Stimulated activated CD4-positive, alpha-beta T cell treated with anti-CD3 and anti-CD28 coated beads, Interleukin-12 subunit alpha, Interleukin-12 subunit beta, amount 100 ng/mL, for 24 hours (primary cell): ENCODE measurements around the gene PVR.
"Not testable (repeated sequence)": the region's sequence is repeated elsewhere in the genome, so short reads cannot be mapped to it uniquely, and the experiment has no call there.

Experiments used
- DNase-seq, 2 experiments: peaks; one replicate each; pipeline ENCODE4 v3.0.0-alpha.2; 2020; ENCODE audit warnings: low read depth in 2 of 2

PVR gene

DNA sequence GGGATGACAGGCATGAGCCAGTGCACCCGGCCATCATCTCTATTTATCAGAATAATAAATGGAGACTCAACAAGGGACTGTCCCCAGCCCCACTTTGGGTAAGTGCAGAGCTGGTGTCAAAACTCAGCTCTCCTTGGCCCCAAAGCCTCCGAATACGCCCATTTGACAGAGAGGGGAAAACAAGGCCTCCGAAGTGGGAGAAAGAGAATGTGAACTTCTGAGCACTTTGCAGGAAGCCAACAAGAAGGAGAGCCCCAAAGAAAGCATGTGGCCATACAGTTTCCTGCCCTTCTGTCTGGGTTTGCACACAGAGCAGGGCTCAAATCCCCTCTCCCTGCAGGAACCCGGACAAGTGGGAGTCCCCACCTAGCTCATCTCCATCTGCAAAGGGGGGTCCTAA is 56.8 kb downstream of the PVR start:
- DNase-seq: no peak

DNA sequence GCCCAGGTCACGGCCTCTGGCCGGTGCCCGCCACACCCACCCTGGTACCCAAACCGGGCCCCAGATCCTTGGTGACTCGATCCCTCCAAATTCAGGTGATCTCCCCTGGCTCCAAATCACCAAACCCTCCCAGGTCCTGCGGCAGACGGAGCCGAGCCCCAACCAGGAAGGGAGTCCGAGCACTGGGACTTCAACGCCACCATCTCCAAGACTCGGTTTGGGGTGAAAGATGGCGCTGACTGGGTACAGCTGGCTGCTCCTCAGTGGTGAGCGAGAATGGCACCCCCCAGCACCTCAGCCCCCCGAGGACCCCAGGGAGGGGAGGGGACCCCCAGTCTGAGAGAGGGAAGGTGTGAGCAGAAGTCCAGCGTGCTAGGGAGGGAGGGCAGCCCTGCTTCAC is 57.5 kb downstream of the PVR start:
- DNase-seq: no peak

DNA sequence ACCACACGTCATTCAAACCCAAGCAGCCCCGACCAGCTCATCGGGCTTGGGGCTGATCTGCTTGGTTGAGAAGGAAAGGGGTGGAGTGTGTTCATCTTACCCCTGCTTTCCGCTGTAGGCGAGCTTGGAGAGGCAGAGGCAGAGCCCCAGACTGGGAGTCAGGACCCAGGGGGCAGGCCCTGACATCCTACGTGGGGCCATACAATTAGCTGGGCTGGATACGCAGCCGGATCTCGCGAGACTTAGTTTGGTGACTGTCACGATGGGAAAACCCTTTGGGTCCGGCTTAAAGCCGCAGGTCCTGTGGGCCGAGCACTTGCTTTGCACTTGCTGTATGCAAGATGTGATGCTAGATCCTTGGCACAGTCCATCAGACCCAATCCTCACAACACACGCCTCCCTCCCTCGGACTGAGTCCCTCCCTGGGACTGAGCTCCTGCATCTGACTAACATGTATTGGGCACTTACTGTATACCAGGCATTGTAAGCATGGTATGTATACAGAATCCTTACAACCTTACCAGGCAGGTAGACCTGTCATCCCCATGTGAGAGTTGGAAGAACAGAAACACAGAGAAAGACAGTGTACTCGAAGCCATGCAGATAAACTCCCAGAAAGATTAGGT is 59.0 kb downstream of the PVR start:
- DNase-seq: no peak

DNA sequence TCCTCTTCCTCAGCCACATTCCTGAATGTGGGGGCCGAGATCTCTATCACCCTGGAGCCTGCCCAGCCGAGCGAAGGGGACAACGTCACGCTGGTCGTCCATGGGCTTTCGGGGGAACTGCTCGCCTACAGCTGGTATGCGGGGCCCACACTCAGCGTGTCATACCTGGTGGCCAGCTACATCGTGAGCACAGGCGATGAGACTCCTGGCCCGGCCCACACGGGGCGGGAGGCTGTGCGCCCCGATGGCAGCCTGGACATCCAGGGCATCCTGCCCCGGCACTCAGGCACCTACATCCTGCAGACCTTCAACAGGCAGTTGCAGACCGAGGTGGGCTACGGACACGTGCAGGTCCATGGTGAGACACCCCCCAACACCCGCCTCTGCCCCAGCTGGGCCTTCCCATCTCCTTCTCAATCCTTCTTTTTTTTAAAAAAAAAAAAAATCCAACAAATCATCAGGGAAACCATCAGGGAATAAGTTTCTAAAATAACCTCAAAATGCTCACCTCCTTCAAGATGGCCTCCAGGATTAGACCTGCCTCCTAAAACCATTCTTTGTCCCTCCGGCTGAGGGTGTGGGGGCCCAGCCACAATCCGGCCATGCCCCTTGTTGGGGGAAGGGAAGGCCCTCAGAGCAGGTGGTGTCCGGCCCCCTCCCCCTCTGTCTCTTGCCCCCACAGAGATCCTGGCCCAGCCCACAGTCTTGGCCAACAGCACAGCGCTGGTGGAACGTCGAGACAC is 59.8 kb downstream of the PVR start:
- no peak for DNase-seq

DNA sequence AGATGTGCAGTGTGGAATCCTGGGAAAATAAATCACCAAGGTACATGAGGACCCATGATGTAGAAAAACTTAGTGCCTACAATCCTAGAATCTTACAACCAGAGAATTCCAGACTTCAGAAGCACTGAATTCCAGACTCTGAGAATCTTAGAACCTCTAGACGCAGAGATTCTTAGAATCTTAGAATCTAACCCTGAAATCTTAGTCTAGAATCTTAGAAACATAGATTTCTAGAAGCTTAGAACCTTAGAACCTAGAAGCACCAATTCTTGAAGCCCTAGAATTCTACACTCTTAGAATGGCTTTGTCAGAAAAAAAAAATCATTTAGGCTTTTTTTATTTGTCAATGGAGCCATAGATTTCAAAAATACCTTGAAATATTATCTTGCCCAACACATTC is 61.3 kb downstream of the PVR start:
- DNase-seq: no peak

DNA sequence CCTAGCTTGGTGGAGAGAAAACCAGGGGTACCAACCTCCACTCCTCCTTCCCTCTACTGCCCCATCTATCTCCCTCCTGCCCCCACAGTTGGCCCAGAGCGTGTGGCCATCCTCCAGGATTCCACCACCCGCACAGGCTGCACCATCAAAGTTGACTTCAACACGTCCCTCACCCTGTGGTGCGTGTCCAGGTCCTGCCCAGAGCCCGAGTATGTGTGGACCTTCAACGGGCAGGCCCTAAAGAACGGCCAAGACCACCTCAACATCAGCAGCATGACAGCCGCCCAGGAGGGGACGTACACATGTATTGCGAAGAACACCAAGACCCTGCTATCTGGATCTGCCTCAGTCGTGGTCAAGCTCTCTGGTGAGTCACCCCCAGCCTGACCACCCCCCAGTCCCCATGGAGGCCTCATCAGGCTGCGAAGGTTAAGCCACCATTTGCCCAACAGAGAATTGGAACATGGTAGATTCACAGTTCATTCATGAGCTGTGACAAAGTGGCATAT is 61.8 kb downstream of the PVR start:
- no peak for DNase-seq

DNA sequence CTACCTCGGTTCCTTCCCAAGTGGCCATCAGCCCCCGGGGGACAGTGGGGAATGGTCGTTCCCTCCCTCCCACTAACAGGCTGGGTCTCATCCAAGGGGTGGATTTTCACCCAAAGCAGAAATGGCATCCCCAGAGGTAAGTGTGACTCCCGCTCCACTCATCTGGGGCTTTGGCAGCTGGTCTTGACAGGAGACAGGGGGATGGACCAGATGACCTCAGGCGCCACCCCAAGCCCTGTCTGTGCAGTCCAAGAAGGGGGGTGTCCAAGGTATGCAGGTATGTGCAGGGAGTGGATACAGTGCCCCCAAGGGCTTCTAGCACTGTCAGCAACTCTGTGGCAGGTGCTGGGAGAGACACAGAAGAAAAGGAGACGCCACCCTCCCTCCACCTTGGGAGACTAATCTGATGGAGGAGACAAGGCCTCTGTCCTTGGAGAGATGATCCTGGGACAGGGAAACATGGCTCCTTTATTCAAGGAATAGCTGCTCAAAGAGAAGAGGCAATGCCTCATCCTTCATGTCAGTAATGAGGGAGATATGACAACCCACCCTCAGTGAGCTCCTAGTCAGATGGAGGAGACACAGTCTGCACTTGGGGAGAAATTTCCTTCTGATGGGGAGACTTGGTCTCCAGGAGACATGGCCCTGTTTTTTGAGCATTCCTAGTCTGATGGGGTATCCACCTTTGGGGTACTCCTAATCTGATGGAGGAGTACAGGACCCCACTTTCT is 63.0 kb downstream of the PVR start:
- DNase-seq: no peak

DNA sequence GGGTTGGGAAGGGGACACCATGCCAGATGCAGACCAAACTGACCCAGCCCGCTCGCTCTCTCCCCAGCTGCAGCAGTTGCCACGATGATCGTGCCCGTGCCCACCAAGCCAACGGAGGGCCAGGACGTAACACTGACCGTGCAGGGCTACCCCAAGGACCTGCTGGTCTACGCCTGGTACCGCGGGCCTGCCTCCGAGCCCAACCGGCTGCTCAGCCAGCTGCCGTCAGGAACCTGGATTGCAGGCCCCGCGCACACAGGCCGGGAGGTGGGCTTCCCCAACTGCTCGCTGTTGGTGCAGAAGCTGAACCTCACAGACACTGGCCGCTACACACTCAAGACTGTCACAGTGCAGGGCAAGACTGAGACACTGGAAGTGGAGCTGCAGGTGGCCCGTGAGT is 64.1 kb downstream of the PVR start:
- no peak for DNase-seq

DNA sequence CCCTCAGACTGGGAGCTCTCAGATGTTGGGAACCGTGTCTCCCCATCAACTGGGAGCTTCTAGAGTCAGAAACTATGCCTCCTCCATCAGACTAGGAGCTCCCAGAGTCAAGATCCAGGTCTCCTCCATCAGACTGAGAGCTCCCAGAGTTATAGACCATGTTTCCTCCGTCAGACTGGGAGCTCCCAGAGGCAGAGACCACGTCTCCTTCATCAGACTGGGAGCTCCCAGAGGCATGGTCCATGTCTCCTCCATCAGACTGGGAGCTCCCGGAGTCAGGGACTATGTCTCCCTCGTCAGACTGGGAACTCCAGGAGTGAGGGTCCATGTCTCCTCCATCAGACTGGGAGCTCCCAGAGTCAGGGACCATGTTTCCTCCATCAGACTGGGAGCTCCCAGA is 65.2 kb downstream of the PVR start:
- no peak for DNase-seq

DNA sequence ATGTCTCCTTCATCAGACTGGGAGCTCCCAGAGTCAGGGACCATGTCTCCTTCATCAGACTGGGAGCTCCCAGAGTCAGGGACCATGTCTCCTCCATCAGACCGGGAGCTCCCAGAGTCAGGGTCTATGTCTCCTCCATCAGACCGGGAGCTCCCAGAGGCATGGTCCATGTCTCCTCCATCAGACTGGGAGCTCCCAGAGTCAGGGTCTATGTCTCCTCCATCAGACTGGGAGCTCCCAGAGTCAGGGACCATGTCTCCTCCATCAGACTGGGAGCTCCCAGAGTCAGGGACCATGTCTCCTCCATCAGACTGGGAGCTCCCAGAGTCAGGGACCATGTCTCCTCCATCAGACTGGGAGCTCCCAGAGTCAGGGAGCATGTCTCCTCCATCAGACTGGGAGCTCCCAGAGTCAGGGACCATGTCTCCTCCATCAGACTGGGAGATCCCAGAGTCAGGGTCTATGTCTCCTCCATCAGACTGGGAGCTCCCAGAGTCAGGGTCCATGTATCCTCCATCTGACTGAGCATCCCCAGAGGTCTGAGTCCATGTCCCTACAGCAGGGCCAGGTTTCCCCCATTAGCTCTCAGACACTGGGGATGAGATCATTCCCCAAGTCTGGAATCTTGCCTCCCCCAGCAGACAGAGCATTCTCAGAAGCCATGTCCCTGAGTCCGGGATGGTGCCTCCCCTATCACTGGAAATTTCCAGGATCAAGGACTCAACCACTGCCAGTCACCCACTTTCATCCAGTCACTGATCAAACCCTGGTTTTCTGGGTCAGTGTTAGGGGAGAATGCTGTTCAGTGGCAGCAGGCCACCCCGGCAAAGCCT is 65.9 kb downstream of the PVR start:
- not testable (repeated sequence) for DNase-seq

DNA sequence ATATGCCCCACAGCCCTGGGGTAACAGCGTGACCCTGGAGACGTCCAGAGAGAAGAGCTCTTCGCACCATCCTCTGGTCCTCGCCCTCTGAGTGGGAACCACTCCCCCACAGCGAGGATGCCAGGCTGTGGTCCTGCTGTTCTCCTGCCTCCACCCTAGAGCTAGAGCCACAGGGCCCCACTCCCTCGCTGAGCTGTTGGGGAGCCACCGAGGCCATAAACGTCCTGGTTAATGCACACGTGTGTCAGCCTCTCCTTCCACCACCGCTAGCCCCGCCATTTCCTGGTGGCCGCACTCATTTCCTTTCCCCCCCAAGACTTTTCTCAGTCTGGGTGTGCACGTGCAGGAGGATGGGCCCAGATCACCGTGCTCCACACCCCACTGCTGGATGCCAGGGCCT is 66.8 kb downstream of the PVR start:
- no peak for DNase-seq

DNA sequence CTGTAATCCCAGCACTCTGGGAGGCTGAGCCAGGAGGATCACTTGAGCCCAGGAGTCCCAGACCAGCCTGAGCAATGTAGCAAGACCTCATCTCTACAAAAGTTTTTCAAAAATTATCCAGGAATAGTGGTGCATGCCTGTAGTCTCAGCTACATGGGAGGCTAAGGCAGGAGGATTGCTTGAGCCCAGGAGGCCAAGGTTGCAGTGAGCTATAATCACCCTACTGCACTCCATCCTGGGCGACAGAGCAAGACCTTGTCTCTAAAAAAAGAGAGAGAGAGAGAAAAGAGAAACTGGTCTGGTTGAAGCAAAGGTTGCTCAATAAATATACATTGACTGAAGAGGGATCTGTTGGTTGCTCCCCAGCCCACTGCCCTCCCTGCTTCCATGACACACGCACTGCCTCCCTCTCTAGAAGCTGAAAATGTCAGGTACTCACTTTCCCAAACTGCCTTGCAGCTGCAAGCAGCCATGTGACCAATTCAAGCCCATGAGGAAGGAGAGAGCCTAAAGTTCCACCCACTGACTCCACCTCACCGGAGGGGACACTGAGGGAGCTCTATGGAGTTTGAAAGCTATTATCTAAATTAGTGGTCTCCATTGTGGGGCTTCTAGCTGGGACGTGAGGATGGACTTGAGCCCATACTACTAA is 69.3 kb downstream of the PVR start:
- no peak for DNase-seq
